Activated CD8-positive, alpha-beta memory T cell treated with anti-CD3 and anti-CD28 coated beads for 48 hours (primary cell): ENCODE data around the gene BCLAF3.

Experiments
- DNase-seq, 3 experiments: peaks; one replicate each; pipeline ENCODE4 v3.0.0-alpha.2; 2020; ENCODE audit warnings: low read depth in 2 of 3, low spot score in 2 of 3

The BCLAF3 gene

DNA sequence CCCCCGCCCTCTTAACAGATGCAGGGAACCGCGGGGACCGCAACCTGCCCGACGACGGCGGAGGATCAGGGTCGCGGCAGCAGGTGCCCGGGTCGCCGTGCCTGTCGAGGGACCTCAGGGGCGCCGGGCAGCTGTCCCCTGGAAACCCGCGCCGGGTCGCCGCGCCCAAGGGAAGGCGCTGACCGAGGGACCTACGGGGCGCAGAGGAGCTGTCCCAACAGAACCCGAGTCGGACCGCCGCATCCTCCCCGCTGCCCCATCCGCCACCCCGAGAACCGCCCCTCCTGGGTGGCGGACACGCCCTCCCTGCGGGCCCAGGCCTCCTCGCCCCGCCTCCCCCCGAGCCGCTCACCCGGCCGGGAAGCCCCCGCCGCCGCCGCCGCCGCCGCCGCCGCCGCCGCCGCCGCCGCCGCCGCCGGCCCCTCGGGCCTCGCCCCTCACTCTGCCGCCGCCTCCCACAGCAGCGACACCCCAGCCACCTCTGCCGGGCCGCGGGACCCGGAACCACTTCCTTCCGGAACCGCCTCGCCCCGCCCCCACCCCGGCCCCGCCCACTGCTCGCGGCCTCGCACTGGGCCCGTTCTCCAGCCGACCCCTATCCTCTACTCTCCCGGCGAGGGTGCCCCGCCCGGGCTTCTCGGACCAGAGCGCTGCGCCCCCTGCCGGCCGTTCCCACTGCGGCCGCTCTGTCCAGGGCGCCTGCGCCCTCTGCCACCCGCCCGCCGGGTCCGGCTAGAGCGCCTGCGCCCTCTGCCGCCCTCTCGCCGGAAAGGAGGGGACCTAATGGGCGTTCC is at the start of gene BCLAF3:
Gene BCLAF3 (minus strand): TSS at position 506 of the 794 bp plus-strand sequence. CDS start 20,797 bp downstream, outside the sequence.
- DNase-seq, result peak; percentile 63 to 78 (median 71)

DNA sequence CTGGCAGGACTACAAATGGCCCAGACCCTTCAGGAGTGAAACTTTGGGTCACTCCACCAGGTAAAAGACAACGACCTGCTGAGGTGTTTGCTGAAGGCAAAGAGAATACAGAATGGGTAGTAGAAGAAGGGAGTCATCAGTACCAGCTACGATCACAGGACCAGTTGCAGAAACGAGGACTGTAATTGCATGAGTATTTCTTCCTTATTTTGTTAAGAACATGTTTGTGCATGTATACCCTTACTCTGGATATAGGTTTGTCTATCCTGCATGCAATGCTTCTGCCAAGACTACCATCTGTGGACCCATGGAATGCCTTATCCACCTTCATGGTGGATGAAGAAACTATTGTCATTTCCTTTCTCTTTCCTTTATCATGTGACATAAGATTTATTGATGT is 48.1 kb upstream of the BCLAF3 start:
- no peak for DNase-seq

DNA sequence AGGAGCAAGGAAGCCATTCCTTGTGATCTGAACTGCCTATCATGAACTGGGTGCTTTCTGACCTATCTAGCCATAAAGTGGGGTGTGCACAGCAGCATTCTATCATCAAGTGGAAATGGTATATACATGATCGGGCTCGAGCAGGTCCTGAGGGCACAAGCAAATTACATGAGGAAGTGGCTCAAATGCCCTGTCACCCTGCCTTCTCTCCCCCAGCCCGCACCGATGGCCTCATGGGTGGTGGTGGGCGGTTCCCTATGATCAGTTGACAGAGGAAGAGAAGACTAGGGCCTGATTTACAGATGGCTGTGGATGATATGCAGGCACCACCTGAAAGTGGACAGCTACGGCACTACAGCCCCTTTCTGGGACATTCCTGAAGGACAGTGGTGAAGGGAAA is 46.3 kb upstream of the BCLAF3 start:
- DNase-seq, result no peak

DNA sequence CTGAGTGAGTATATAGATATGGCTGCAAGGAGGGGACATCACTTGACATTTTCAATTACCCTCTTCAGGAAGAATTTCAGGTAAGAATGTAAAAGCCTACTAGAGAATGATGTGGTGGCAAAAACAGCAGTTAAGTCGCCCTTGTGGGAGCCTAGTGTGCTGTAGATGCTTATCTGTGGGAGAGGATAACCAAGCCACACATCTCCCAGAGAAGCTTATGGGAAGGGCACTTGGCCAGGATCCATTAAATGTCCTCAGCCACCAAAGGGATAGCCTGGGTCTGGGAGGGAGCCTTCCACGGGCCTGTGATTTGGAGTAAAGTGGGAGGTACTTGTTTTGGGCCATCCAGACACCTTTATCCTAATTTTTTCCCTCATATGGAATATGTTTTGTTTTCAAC is 41.3 kb upstream of the BCLAF3 start:
- no peak for DNase-seq

DNA sequence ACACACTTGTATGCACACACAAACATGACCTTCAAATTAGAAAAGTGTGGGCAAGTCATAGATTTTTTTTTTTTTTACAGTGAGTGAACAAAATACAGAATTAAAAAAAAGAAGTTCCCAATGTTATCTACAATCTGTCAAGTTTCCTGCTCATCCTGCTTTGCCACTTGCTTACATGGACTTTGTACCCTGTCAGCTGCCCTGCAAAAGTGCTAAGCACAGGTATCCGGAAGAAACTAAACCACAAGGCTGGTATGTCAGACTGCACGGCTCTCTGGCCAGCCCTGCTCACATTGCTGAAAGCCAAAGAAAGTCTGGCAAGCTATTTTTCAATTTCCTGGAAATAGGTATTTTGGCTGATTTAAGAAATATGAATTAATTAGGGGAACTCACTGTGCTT is 38.9 kb upstream of the BCLAF3 start:
- DNase-seq, result no peak

DNA sequence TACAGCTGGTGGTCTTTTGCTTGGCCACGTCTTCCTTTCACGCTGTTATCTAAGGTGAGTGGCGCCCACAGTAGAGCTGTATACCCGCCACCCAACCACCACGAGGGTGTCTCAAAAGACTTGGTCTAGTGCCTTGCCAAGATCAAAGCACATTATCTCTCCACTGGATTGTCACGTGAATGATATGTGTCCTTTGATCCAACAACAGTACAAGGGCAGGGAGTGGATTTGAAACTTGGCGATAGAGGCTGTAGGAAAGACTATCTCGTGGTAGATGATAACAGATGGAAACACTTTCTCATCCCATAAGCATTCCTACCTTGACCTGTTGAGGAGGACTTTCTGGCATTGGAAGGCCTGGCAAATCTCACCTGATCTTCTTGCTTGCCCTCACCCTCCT is 37.7 kb upstream of the BCLAF3 start:
- no peak for DNase-seq

DNA sequence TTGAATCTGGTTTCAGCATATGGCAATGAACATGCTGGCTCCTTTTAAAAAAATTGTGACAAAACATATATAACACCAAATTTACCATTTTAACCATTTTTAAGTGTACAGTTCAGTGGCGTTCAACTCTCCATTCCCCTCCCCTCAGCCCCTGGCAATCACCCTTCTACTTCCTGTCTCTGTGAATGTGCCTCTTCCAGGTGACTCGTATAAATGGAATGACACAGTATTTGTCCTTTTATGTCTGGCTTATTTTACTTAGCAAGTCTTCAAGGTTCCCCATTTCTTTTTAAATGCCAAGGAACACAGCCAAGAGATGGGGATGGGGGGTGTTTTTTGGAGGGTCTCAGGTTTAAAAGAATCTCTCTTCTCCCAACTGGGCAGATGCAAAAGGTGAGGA is 35.4 kb upstream of the BCLAF3 start:
- DNase-seq, result no peak

DNA sequence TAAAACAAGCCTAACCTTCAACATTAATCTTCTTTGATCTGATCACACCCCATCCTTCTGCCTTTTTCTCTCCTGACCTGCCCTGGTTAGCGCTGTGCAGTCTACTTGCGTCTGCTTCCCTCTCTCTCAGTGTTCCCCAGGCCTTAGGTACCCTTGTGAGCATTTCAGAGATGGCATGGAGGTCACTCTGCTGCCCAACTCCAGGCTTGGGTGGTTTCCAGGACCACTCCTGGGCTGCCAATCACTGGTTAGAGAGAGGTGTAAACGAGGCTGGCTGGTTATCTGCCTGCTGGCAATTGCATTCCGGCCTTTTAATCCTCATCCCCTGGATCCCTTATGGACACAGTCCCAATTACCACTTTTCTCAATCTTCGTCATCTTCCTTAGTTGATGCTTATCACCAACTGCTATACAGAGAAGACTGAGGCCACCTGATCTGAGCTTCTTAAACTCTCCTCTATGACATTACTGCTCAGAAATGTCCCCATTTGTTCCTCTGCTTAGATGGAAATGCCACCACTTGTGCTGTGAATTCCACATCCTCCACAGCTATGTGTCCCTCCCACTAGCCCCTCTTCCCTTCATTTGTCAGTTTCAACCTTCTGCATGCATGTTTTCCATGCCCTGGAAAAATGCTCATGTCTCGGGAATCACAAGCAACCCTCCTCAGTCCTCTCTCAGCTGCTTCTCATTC is 29.0 kb upstream of the BCLAF3 start:
- no peak for DNase-seq

DNA sequence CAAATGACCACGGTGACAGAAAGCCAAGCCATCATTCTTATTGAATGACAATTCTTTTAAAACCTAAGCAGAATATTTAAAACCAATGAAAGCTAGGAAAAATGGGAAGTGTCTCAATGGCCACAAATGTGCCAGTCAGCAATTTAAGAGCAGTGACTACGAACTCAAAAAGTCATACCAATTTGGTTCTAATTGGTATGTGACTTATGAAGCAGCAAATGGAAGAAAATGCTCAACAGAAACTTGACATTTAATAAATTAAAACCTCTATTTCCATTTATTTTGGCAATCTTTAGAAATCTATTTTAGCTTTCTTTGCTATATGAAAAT is 25.7 kb upstream of the BCLAF3 start:
- no peak for DNase-seq

DNA sequence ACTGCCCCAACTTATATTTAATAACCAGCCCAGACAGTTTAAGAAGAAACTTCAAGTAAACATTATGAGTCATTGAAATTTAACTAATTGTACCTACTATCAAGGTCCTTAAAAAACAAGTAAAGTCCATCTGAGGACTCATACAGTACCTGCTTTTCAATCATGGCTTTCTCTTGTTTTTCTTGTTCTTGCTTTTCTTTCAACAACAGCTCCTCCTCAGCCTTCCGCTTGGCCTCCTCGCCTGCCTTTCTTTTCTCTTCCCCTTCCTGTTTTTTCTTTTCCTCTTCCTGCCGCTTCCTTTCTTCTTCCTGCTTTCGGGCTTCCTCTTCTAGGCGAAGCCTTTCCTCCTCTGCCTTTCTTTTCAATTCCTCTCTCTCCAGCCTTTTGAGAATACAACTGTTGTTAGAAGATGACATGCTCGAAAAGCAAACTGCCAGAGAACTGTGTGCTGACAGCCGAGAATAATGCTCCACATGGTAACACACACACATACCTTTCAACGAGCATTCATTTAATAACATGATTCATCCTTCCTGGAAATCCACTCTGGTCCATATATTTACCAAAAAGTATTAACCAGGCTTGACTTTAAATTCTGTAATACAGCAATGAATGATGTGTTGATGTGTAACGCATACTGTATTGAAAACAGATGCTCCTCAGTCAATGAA is 25.2 kb upstream of the BCLAF3 start:
- no peak for DNase-seq

DNA sequence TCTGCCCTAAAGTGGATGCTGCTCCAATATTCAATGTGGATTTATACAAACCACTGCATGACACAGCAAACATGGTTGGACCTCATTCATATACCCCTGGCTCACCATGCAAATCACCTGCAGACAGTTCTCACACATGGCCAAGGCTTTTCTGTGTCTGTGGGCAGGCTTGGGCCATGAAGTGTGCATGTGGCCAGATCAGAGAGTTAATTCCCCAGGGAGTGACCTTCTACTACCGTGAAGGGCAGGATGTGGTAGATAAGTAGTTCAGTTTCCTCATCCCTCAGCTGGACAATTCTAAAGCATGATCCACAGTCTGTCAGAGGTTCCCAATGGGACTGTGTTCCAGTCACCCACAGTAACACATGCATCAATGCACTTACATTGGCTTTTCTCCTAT is 24.6 kb upstream of the BCLAF3 start:
- DNase-seq, result no peak

DNA sequence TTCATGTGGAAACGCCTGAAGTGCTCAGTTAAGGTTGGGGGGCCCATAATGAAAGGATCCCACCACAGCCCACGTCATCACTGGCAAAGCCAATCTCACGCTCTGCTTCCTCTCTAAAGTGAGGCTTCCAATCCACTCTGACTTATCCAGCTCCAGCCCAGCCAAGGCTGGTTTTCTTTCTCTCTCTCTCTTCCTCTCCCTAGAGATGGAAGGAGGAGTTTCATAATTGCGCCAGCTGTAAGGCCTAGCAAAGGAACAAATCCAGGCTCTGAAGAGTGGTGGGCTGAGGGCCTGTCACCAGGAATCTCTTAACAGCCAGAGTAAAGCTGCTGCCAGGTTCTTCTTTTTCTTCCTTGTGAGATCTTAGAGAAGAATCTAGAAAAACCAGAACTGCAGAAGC is 20.7 kb upstream of the BCLAF3 start:
- DNase-seq, result no peak

DNA sequence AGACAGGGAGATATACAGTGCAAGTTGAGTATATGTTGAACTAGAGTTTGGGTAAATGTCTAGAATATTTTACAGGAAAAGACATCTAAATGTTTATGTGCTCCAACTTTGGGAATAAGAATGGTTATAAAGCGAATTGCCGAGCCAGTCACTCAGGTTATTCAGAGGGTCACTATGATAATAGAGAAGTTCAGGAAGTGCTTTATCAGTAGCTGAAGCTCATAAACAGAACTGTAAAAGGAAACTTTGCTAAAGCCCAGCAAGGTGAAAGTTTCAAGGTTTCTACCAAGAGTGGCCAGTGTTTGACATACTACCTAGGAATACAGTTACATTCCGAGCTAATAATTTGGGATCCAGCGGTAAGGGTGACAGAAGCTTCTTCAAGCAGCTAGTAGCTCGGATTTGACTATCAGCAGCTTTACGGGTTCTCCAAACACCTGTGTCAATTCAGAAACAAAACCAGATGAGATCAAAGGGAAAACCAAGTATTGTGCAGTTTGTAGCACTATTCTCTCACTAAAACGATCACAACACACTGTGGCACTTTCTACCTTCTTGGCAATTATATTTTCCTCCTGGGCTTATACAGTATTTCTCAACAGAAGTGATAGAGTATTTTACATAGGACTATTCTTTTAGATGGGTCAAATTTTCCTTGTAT is 17.2 kb upstream of the BCLAF3 start:
- no peak for DNase-seq

DNA sequence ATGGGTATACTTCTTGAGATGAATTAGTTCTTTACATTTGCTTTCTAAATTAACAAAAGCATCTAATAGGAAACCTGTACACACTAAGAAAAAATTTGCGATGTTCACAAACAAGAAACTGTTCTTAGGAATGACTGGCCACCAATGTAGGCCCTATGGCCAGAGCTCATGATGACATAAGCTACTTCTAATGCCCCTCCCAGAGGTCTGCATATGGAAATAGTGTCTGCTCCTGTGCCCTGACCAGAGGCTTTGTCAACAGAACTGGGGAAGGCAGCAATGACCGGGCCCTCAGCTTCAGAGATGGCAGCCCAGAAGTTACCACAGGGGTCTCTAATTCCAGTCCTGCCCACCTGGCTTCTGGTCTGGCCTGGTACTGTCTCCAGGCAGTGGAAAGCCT is 15.0 kb upstream of the BCLAF3 start:
- DNase-seq, result no peak

DNA sequence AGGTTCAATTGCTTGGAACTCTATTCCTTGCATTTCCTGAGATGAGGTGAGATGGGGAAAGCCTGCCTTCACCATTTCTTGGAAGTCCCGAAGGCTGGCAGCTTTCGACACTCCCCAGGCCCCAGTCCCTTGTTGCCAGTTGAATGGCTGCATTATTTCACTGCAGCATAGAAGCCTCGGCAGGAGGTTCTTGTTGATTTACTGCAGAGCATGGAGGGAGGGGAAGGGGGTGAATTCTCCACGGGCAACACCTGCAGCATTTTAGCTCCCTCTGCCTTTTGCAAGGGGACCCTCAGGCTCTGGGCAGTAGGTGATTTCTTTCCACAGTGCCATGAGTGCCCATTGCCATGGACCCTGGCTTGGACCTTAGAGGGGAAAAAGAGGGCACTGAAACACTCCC is 10.7 kb upstream of the BCLAF3 start:
- no peak for DNase-seq

DNA sequence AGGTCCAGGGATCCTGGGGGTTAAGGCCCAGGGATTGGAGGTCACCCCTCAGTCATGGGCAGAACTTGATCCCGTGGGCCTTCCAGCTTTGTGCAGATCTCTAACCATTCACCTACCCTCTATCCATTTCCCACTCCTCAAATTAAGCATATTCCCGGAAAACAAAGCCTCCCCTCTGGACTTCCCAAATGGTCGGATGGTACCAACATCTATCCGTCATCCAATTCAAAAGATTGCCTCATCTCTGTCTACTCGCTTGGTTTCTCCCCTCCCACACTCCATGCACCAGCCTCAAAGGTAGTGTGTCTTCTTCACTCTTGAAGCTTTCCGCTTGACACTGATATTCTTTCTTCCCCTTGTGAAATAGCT is 473 bp upstream of the BCLAF3 start:
- no peak for DNase-seq

DNA sequence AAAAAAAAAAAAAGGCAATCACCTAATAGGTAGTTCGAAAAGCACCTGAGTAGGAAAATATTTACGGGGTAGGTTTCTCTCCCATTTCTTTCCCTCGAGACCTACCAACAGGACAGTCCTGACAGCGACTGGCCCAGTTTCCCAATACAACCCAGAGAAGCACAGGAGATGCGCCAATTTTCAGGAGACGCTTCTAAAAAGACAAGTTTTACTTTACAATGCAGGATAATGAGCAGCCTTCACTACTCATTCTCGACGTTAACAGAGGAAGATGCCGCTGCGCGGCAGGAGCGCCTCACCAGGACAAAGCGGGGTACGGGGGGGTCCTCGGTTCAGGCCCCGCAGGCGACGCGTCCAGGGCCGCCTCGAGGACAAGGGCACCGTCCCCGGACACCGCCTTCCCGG is 708 bp downstream of the BCLAF3 start:
- no peak for DNase-seq

DNA sequence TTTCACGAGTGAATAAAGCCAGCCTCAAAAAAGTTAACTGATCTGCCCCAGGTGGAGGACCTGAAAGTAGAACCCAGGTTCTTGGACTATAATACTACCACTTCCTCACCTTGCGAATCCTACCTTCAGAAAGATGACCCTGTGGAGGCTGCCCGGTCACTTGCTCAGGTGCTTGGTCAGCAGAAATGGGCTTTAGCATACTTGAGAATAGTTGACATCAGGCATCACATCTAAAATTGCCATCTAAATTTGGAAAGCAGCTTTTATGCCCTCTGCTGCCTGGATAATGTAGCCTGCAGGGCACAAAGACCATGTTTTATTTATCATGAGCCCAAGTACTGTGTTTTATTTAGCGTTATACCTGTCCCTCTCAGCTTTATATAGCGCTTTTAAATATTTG is 3.0 kb downstream of the BCLAF3 start:
- DNase-seq, result no peak

DNA sequence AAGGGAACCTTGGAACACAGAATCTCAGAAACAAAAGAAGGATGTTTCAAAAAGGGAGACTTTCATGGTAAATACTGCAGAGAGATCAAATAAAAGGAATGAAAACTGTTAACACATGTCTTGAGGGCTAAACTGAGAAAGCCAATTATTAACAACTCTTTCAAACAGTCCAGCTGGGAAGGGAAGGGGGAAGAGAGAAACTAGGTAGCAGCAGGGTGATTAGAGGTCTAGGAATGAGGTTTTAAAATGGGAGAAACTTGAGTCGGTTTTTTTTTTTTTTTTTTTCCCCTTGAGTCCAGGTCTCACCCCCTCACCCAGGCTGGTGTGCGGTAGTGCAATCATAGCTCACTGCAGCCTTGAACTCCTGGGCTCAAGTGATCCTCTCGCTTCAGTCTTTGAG is 4.3 kb downstream of the BCLAF3 start:
- DNase-seq, result no peak

DNA sequence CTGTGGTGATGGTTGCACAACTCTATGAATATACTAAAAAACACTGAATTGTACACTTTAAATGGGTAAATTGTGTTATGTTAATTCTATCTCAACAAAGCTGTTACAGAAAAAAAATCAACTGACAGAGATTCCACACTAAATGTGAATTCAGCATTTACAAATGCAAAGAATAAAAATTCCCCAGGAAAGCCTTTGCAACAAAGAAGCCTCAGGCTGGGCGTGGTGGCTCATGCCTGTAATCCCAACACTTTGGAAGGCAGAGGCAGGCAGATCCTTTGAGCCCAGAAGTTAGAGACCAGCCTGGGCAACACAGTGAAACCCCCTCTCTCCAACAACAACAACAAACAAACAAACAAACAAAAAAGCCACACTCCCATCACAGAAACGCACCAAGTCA is 8.9 kb downstream of the BCLAF3 start:
- no peak for DNase-seq

DNA sequence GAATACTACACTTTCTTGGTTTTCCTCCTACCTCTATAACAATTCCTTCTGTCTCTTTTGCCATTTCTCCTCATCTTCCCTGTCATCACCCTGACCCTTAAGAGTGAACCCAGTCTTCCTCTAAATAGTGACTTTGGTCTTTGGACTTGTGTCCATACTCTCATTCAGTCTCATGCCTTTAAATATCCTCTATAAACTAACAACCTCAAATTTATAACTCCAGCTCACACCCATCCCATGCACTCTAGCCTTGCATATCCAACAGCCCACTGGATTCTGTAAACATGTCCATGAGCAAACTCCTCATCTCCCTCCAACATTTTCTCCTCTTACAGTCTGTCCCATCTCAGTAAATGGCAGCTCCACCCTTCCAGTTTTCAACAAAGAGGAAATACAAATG is 15.0 kb downstream of the BCLAF3 start:
- no peak for DNase-seq

DNA sequence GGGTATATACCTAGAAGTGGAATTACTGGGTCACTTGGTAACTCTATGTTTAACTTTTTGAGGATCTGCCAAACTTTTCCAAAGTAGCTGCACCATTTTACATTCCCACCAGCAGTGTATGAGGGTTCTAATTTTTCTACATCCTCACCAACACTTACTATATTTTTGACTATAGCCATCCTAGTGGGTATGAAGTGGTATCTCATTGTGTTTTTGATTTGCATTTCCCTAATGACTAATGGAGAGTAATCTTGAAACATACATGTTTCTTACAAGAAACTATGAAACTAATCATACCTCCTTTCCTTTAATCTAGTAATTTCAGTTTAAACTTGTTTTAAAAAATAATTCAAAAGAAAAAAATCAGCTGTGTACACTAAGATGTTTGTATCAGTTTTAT is 17.9 kb downstream of the BCLAF3 start:
- no peak for DNase-seq
